Fibroblast of skin of back (primary cell): Measurements from ENCODE around the gene BNC2.

Experiments
- DNase-seq: peaks from one replicate; pipeline ENCODE4 v3.0.0-alpha.2; 2013

The BNC2 gene

DNA sequence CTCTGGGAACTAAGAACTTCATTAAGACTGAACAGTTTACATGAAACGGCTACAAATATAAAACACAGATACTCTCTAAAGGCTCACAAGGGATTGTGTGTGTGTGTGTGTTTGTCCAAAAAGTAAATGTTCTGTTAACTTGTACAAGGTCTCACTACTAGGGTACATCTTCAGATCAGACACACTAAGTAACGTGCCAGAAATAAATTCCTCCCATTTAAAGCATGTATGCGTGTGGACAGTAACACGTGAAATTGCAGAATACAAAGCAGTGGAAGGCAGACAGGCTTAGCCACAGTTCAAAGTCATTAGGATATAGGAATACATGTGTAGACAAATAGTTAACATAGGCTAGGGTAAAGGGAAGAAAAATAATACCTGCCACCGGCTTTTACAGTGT lies 1.8 kb downstream of the BNC2 start:
- DNase-seq = no peak

DNA sequence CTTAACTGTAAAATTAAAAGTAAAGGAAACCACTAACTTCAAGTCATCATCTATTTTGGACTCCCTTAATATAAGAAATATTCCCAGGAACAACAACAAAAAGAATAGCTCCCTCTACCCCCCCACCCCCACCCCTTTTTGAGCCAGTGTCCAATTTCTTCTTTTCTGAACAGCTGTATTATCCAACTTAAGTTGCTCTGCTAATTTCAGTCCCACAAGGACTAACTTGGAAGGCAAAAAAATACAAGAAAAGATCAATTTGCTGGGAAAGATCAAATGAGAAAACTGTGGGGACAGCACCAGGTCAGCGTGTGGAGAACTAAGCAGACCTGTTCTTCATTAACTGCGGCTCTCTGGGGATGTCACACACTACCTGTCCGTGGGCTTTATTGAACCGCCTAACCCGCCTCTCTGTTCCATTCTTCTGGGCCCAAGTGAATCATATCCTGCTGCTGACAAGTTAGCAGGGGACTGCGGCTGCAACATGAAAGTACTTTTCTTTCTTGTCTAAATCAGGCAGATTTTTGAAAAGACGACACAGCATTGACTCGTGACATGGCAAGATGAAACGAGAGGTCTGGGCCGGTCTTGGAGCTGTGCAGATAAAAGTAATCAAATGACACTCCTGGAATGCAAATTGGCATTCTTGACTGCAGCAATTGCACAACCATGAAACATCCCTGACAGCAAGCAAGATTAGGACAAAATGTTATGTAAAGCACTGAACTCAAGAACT lies 2.7 kb downstream of the BNC2 start:
- DNase-seq = peak; percentile 73

DNA sequence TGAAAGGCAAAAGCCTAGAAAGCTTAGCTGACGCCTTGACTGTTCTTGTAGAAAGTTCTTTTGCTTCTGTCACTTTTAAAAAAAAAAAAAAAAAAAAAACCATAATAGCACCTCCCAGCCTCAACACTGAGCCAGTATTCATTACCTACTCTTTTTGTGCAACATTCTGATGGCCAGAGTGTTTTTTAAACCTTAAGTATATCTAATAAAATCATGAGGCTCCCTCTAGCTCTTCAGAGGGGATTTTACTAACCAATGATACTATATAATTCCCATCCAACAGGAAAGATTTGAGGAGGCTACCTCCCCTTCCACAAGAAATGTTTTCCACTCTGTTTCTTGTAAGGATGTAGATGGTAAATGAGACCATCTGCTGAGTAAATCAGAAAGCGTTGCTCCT lies 3.9 kb downstream of the BNC2 start:
- DNase-seq = no peak

GRCh38 chr9:16864649-16865434 lies 5.6 kb downstream of the BNC2 start:
- DNase-seq = peak; percentile 70

GRCh38 chr9:16848179-16848578 lies 22.3 kb downstream of the BNC2 start:
- DNase-seq = no peak

DNA sequence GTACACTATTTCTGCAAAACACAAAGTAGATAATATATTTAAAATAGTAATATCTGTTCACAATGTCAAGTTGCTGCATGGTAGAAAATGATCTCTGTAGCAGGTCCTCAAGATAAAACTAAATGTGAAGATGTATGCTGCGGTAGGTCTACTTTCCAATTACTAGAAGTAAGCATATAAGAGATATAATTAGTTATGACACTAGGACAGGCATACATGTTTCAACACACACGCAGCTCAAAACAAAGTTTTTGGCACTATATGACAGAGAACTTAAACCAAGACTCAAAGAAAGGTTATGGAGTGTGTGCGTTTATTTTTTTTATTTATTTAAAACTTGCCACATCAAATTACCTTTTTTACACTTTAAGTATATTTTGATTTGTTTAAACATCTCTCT lies 23.5 kb downstream of the BNC2 start:
- DNase-seq = no peak

GRCh38 chr9:16846367-16846766 lies 24.1 kb downstream of the BNC2 start:
- DNase-seq = no peak

GRCh38 chr9:16834817-16835216 lies 35.7 kb downstream of the BNC2 start:
- DNase-seq = no peak

DNA sequence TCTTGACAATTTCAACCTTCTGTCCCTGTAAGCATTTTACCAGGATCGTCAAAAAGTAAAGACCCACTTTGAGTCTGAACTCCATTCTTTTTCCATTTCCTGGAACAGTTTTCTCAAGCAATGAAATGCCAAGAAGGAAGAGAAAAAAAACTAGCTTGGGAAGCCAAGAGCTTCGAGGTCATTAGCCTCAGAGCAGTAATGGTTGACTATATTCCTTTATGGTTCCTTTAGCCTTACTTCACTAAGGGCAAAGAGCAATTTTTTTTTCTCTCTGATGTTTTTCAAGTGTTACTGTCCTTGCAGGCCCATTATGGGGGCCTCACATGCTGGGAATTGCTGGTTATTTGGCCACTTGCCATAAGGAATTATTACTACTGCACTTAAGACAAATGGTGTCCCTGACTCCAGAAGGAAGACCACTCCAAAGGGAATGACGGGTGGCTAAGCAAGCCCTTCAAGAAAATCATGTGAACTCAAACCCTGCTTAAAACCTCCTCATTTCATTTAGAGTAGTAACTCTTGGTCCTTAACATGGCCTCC lies 37.1 kb downstream of the BNC2 start:
- no peak for DNase-seq

GRCh38 chr9:16832101-16832500 lies 38.4 kb downstream of the BNC2 start:
- no peak for DNase-seq

DNA sequence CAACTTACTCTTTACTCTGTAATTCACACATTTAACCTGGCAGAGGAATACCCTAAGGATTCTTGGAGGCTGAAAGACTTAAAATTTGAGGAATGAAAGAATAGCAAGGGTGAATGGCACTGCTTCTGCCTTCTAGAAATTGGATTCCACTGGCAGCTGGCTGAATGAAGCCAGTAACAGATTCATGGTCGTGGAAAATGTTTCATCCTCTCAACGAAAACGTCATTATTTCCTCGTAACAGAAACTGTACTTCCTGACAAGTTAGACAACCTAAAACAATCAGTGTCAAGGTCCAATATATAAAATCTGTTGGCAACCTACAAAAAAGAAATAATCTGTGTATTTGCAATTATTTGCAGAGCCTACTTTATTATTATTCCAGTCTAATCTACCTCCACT lies 39.7 kb downstream of the BNC2 start:
- no peak for DNase-seq

GRCh38 chr9:16828340-16829281 lies 41.9 kb downstream of the BNC2 start:
- peak; percentile 72 for DNase-seq

DNA sequence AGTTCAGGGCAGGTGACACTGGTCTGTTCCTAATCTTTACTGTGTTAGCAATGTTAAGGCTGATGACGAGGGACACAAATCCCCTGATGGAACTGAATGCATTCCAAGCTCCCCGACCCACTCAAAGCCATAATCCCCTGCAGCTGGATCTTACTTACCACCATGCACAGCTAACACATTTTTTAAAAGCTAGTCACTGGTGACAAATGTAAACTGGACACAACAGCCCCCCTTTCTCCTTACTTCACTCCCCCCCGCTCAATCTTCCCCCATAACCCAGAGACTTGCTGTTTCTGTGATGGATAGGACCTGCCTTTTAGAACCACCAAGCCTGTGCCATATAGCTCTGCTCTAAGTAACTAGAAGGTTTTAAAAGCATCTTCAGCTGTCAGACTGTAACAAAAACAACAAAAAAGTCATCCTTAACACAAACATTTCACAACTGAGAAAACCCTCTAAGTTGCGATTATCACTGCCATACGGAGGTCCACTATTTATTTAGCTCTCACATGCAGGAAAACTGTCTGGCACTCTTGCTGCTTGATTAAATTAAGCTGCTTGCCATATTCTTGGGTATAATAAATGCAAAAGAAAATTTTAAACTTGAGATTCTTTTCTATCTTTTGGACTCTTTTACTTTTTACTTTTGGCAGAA lies 44.4 kb downstream of the BNC2 start:
- DNase-seq = peak; percentile 94

- DNase-seq = peak; percentile 24
Observed at GRCh38 chr9:16825331-16825725, 45.1 kb downstream of the BNC2 start.

GRCh38 chr9:16824545-16825330 lies 45.7 kb downstream of the BNC2 start:
- peak; percentile 36 for DNase-seq

- no peak for DNase-seq
Observed at GRCh38 chr9:16823906-16824305, 46.6 kb downstream of the BNC2 start.

GRCh38 chr9:16821344-16821743 lies 49.1 kb downstream of the BNC2 start:
- DNase-seq = no peak

GRCh38 chr9:16817514-16817913 lies 53.0 kb downstream of the BNC2 start:
- no peak for DNase-seq

- no peak for DNase-seq
Observed at GRCh38 chr9:16817002-16817401, 53.5 kb downstream of the BNC2 start.

DNA sequence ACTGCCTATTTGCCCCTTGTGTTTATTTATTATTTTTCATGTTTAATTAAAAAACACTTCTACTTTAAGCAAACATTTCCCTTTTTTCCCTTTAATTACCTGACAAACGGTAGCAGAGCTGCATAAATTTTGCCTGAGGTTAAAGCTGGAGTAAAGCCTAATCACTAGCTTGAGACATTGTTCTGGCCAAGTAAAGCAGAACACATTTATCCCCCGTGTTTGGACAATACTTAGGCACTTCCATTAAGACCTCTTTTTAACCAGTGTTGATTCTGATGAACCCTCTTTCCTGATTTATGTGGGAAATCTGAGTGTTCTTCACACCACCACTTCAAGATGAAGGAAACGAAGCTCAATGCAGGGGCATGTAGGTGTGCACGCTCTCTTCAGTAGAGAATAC lies 54.5 kb downstream of the BNC2 start:
- DNase-seq = no peak

DNA sequence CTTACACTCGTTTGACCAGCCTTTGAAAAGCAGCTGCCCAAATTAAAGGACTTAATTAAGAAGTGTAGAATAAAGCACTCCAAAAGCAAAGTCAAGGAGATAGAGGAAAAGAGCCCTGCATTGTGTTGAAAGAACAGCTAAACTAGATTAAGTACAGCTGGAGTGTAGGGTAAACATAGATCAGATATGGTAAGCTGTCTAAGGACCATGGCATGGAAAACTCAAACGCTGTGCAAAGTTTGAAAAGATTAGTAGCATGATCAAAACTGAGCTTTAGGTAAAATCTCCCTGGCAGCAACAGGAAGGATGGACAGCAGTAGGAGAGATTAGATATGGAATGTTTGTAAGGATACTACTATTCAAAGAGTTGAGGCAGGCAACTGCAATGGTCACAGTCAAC lies 55.4 kb downstream of the BNC2 start:
- no peak for DNase-seq
